Activated CD8-positive, alpha-beta memory T cell treated with anti-CD3 and anti-CD28 coated beads for 48 hours (primary cell): ENCODE data around the gene IGF1R.

Experiments
- DNase-seq, 3 experiments: peaks; one replicate each; pipeline ENCODE4 v3.0.0-alpha.2; 2020; ENCODE audit warnings: low read depth in 2 of 3, low spot score in 2 of 3

Gene IGF1R

GRCh38 chr15:98878862-98879261, 230.5 kb downstream of the IGF1R start:
- no peak for DNase-seq

- no peak for DNase-seq
These were observed 233.5 kb downstream of the IGF1R start for GRCh38 chr15:98881526-98882520.

- DNase-seq: no peak
These were observed 235.1 kb downstream of the IGF1R start for GRCh38 chr15:98883478-98883877.

GRCh38 chr15:98884894-98885293, 236.6 kb downstream of the IGF1R start:
- no peak for DNase-seq

- no peak for DNase-seq
These were observed 239.6 kb downstream of the IGF1R start for GRCh38 chr15:98887976-98888375.

- DNase-seq: no peak
These were observed 240.6 kb downstream of the IGF1R start for GRCh38 chr15:98888820-98889479.

- DNase-seq: no peak
These were observed 241.8 kb downstream of the IGF1R start for GRCh38 chr15:98889930-98890695.

GRCh38 chr15:98891301-98891700, 243.0 kb downstream of the IGF1R start:
- no peak for DNase-seq

- no peak for DNase-seq
These were observed 245.1 kb downstream of the IGF1R start for GRCh38 chr15:98893401-98893800.

- DNase-seq: no peak
These were observed 246.0 kb downstream of the IGF1R start for GRCh38 chr15:98894312-98894711.

GRCh38 chr15:98896002-98896721, 247.8 kb downstream of the IGF1R start:
- DNase-seq: no peak

GRCh38 chr15:98896802-98897732, 248.7 kb downstream of the IGF1R start:
- DNase-seq: no peak

- DNase-seq: no peak
These were observed 249.8 kb downstream of the IGF1R start for GRCh38 chr15:98898122-98898521.

GRCh38 chr15:98899272-98900021, 251.1 kb downstream of the IGF1R start:
- no peak for DNase-seq

- no peak for DNase-seq
These were observed 252.0 kb downstream of the IGF1R start for GRCh38 chr15:98900356-98900755.

- DNase-seq: no peak
These were observed 253.2 kb downstream of the IGF1R start for GRCh38 chr15:98901434-98902072.

GRCh38 chr15:98902931-98903330, 254.6 kb downstream of the IGF1R start:
- DNase-seq: no peak

- DNase-seq: no peak
These were observed 255.2 kb downstream of the IGF1R start for GRCh38 chr15:98903377-98904018.
